Prostate gland (tissue), 2 donors: ENCODE measurements around the gene SMPDL3A. TPM values are rescaled to one million over a fixed set of nuclear protein-coding genes. Genes with fewer than 3 reads are reported as not detected.

Experiments
- DNase-seq: peaks from one replicate; pipeline ENCODE4 v3.0.0-alpha.2; 2019; ENCODE audit warnings: low spot score
- H3K27ac ChIP-seq, 2 donors: fragments of 200-600 bp; sonication (generic); 2 replicates each; pipeline ENCODE4 v1.5.1; 2017 to 2019
- H3K27me3 ChIP-seq: fragments of 200-600 bp; sonication (generic); replicated peaks from 2 replicates; pipeline ENCODE4 v1.5.1; 2019; ENCODE audit not compliant: insufficient read depth
- H3K36me3 ChIP-seq, 2 donors: fragments of 200-600 bp; sonication (generic); 1 replicate in 1 of 2; 2 replicates in 1 of 2; pipeline versions ENCODE4 v1.5.1 to v1.8.1; 2017 to 2019
- H3K4me1 ChIP-seq: fragments of 200-600 bp; sonication (generic); replicated peaks from 2 replicates; pipeline ENCODE4 v1.5.1; 2019
- H3K4me3 ChIP-seq, 2 donors: fragments of 200-600 bp; sonication (generic); 2 replicates each; pipeline ENCODE4 v1.5.1; 2017 to 2019
- H3K9me3 ChIP-seq: fragments of 200-600 bp; sonication (generic); 2 replicates; pipeline ENCODE4 v1.5.1; 2017
- POLR2A ChIP-seq: fragments of 450-650 bp; IDR thresholded peaks from one replicate; pipeline ENCODE4 v1.6.1; 2016; ENCODE audit warnings: antibody characterized with exemption, mild to moderate bottlenecking
- POLR2AphosphoS5 ChIP-seq: sonication (generic); formaldehyde crosslinking; IDR thresholded peaks from one replicate; pipeline ENCODE4 v1.6.1; 2017; ENCODE audit warnings: antibody characterized with exemption
- WGBS: methylation state at CpG from one replicate; pipeline ENCODE4 v1.1.5; 2018; 5-methylcytosine and 5-hydroxymethylcytosine counted together
- intact Hi-C: fragments of 100-400 bp; cut with DNase I; formaldehyde crosslinking; loops from one replicate; pipeline ENCODE4 v1.14.2; 2022
- total RNA-seq, 2 donors: library from RNA; depleted of rRNA; stranded (reverse); fragments of >200 nt; gene quantifications; one replicate each; pipeline ENCODE4 v1.1.0, GENCODE V29; 2016
- TF ChIP-seq, protein P1 (sequence below), 4 experiments: fragments of 200-600 bp in 2 of 4; fragments of 450-650 bp in 2 of 4; sonication (generic) in 2 of 4; IDR thresholded peaks; 1 replicate in 3 of 4; 2 replicates in 1 of 4; pipeline ENCODE4 v1.5.1; 2016 to 2019; ENCODE audit warnings: antibody characterized with exemption in 4 of 4, mild to moderate bottlenecking in 2 of 4, moderate library complexity in 2 of 4

SMPDL3A gene
- total RNA-seq, 2 donors from 2014 or later: 7.6 to 30.7 TPM

- H3K27me3 ChIP-seq: no peaks in the 10 kb centered on the region
- no peak for DNase-seq
- no peaks in the 10 kb centered on the region for H3K36me3 ChIP-seq
- TF ChIP-seq, protein P1, sequence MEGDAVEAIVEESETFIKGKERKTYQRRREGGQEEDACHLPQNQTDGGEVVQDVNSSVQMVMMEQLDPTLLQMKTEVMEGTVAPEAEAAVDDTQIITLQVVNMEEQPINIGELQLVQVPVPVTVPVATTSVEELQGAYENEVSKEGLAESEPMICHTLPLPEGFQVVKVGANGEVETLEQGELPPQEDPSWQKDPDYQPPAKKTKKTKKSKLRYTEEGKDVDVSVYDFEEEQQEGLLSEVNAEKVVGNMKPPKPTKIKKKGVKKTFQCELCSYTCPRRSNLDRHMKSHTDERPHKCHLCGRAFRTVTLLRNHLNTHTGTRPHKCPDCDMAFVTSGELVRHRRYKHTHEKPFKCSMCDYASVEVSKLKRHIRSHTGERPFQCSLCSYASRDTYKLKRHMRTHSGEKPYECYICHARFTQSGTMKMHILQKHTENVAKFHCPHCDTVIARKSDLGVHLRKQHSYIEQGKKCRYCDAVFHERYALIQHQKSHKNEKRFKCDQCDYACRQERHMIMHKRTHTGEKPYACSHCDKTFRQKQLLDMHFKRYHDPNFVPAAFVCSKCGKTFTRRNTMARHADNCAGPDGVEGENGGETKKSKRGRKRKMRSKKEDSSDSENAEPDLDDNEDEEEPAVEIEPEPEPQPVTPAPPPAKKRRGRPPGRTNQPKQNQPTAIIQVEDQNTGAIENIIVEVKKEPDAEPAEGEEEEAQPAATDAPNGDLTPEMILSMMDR (IDR thresholded peaks at IDR 0.05): no peak
- no peak for TF ChIP-seq POLR2AphosphoS5
- no peak for TF ChIP-seq POLR2A
- intact Hi-C loops: no loop called here
- no peaks in the 10 kb centered on the region for H3K9me3 ChIP-seq
- no peak overlapping the region for H3K27ac ChIP-seq
- no peak overlapping the region for H3K4me3 ChIP-seq
- no peaks in the 10 kb centered on the region for H3K4me1 ChIP-seq
- 80% methylated on average over 3 of the region's 3 CpGs for WGBS
These were observed 16.2 kb upstream of the SMPDL3A start for GRCh38 chr6:122772724-122773415.

GRCh38 chr6:122775975-122776374 is 13.1 kb upstream of the SMPDL3A start:
- Histone ChIP-seq H3K4me1 (no peaks in the 10 kb centered on the region), H3K27ac (no peak overlapping the region), H3K27me3 (no peaks in the 10 kb centered on the region), H3K9me3 (no peaks in the 10 kb centered on the region), H3K4me3 (no peak overlapping the region), H3K36me3 (no peaks in the 10 kb centered on the region)
- intact Hi-C loops: no loop called here
- TF ChIP-seq POLR2AphosphoS5: no peak
- TF ChIP-seq, protein P1 (IDR thresholded peaks at IDR 0.05): no peak
- TF ChIP-seq POLR2A: no peak
- DNase-seq: no peak

GRCh38 chr6:122778302-122778701 is 10.8 kb upstream of the SMPDL3A start:
- Histone ChIP-seq H3K27me3 (no peaks in the 10 kb centered on the region), H3K9me3 (no peaks in the 10 kb centered on the region), H3K27ac (no peak overlapping the region), H3K4me3 (no peak overlapping the region), H3K36me3 (no peaks in the 10 kb centered on the region), H3K4me1 (no peaks in the 10 kb centered on the region)
- TF ChIP-seq, protein P1 (IDR thresholded peaks at IDR 0.05): no peak
- no peak for TF ChIP-seq POLR2AphosphoS5
- TF ChIP-seq POLR2A: no peak
- 89% methylated on average over 5 of the region's 5 CpGs for WGBS
- intact Hi-C loops: no loop called here
- no peak for DNase-seq

- Histone ChIP-seq H3K36me3 (no peaks in the 10 kb centered on the region), H3K27ac (no peak overlapping the region), H3K4me3 (no peak overlapping the region), H3K4me1 (no peaks in the 10 kb centered on the region), H3K9me3 (no peaks in the 10 kb centered on the region), H3K27me3 (no peaks in the 10 kb centered on the region)
- 44% methylated on average over 13 of the region's 13 CpGs for WGBS
- TF ChIP-seq POLR2AphosphoS5 (no peak), POLR2A (no peak)
- TF ChIP-seq, protein P1 (IDR thresholded peaks at IDR 0.05): no peak
- no peak for DNase-seq
- intact Hi-C loops: no loop called here
These were observed 9.9 kb upstream of the SMPDL3A start for GRCh38 chr6:122778985-122779661.

- Histone ChIP-seq H3K9me3 (no peaks in the 10 kb centered on the region), H3K27ac (no peak within 1 kb of the TSS), H3K27me3 (no peaks in the 10 kb centered on the region), H3K4me1 (no peaks in the 10 kb centered on the region), H3K4me3 (no peak within 1 kb of the TSS), H3K36me3 (no peaks in the 10 kb centered on the region)
- 43% methylated on average over 3 of the region's 3 CpGs for WGBS
- DNase-seq: no peak
- intact Hi-C loops: no loop called here
- TF ChIP-seq, protein P1 (IDR thresholded peaks at IDR 0.05): no peak
- no peak for TF ChIP-seq POLR2A
- TF ChIP-seq POLR2AphosphoS5: no peak
These were observed 9.4 kb upstream of the SMPDL3A start, which contains the start of gene FABP7 for GRCh38 chr6:122779667-122780066. Gene FABP7, plus strand, starts transcription at chr6:122779716. Its CDS starts 79 bp downstream, at chr6:122779795.
